Lung microvascular endothelial cell (primary cell): Measurements from ENCODE around the gene AVPR2. TPM values are rescaled to one million over a fixed set of nuclear protein-coding genes. Genes with fewer than 3 reads are reported as not detected.

Experiments
- DNase-seq, 2 donors: peaks; one replicate each; pipeline versions ENCODE4 v3.0.0 to v3.0.0-alpha.2; 2010; ENCODE audit warnings: low read depth in 2 of 2
- total RNA-seq: library from RNA; depleted of rRNA; stranded (reverse); fragments of >200 nt; gene quantifications from 2 replicates; pipeline ENCODE4 v1.2.1, GENCODE V29; 2014

AVPR2 gene
- total RNA-seq, 1 donor from 2014 or later: 0.99 TPM

- no peak for DNase-seq
Observed at GRCh38 chrX:153930011-153930910, 25.8 kb downstream of the AVPR2 start.

- DNase-seq: no peak
Observed at GRCh38 chrX:153931151-153931550, 26.7 kb downstream of the AVPR2 start.

GRCh38 chrX:153931748-153932147 lies 27.3 kb downstream of the AVPR2 start:
- DNase-seq: no peak

DNA sequence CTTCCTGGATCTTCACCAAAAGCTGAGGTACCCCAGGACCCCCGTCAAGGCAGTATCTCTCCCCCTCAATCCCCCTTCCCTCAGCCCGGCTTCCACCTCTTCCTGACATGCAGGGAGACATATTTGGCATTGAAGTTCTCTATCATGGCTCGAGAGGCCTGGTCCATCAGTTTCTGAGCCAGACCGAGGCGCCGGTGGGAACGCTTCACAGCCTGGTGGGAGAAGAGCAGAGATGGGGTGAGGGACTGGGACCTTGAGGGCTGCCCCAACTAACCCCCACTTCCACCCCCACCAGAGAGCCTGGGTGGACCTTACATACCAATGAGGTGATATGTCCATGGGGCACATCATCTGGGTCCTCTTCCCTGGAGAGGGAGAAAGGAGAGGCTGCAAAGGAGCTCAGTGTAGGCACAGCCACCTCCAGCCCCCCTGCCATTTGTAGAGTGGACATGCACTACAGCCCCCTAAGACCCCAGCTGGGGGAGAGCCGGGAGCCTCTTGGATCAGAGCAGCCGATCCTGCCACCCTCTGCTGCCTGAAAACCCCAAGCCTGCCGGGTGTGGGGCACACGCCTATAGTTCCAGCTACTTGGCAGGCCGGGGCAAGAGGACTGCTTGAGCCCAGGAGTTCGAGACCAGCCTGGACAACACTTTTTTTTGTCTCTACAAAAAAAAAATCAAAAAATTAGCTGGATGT lies 27.9 kb downstream of the AVPR2 start:
- DNase-seq: no peak

- DNase-seq: peak in 1 of 2 donors; percentile 52
Observed at GRCh38 chrX:153933748-153934147, 29.3 kb downstream of the AVPR2 start.

DNA sequence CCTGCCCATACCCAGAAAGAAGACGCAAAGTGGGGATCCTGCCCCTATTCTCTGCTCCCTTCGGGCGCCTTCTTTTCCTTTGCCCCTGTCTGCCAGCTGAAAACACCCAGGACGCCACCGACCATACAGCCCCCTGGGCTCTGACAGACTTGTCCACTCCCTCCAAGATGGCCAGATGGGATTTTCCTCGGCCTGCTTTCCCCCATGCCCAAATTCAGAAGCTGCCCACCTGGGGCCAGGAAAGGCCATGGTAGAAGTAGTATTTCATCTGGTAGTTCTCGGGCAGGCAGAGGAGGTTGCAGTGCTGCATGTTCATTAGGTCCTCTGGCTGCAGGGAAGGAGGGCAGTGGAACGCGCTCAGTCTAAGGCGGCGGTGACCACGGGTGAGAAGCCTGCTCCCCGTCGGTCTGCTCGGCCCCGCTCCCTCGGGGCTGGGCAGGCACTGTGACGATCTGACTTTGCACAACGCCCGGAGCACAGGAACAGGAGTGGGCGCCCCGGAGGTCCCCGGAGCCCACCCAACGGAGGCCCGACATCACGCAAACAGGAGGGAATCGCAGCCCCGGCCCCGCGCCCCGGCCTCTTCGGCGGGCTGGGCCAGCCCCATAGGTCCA lies 29.8 kb downstream of the AVPR2 start:
- DNase-seq: no peak

- DNase-seq: peak; percentile 79 to 87
Observed at GRCh38 chrX:153934762-153935325, 30.4 kb downstream of the AVPR2 start, which contains the start of gene NAA10. Gene NAA10 (minus strand): TSS chrX:153935037. CDS start chrX:153934904, 133 bp downstream.

DNA sequence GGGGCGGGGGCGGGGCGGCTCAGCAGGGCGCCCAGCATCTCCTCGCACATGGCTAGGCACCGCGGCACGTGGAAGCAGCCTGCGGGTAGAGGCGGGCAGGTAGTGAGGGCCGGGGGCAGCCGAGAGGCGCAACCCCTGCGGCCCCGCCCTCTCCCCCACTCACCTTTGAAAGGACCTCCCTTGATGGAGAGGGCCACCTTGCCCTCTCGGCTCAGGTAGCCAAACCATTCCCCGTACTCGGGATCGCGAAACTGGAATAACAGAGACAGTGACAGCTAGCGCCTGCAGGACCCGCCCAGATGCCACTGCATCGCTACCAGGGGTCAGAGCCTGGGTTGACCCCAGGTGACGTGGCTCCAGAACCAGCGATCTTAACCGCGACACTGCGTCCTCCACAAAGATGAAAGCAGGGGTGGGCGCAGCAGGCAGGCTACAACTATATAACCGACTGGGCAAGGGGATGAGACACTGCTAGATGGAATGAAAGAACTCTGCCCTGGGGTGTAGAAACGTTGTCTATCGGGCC lies 30.9 kb downstream of the AVPR2 start:
- DNase-seq: no peak

DNA sequence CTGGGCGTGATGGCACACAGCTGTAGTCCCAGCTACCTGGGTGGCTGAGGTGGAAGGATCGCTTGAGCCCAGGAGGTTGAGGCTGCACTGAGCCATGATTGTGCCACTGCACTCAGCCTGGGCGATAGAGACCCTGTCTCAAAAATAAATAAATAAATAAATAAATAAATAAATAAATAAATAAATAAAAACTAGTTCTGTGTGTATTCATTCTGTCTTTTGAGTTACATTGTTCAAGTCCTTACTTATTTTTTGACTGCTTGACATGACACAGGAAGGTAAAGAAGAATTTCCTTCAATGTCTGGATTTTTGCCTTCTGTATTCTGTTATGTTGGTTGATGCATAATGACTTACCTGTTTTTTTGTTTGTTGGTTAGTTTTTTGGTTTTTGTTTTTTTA lies 32.6 kb downstream of the AVPR2 start:
- DNase-seq: no peak

DNA sequence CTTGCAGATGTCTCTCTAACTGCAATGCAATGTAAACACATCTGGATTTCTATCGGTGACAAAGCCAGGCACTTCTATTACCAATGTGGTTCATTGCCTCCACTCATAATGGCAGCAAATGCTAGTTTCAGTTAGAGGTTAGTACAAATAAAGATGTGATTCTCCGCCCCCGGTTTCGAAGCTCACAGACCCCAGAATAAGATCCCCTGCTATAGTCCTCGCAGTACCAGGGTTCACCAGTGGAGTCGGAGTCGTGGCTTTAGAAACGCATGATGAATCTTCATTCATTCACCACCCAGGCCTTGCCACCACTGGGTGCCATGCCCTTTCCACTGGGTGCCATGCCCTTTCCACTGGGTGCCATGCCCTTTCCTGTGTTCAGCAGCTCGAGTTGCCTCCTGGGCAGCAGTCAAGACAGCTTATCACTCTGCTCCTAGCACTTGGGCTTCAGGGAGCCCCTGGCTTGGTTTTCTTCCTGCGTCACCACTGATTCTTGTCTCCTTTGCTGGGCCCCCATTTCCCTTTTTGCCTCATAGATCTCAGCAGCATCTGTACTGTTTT lies 33.8 kb downstream of the AVPR2 start:
- no peak for DNase-seq

DNA sequence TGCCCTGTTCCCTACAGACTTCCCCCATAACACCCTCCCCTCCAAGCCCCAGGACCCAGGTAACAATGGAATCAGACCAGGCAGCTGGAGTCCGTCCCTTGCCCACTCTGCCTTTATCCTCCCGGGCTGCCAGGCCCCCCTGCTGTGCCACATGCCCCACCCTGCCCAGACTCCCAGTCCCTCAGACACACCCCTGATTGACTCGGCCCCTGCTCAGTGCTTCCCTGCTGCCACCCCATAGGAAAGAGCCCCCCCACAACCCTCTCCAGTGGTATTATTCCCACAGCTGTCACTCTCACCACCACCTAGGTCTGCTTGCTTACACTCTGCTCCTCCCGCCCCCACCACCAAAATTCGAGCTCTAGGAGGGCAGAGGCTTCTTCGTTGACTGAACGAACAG lies 35.1 kb downstream of the AVPR2 start:
- DNase-seq: no peak

DNA sequence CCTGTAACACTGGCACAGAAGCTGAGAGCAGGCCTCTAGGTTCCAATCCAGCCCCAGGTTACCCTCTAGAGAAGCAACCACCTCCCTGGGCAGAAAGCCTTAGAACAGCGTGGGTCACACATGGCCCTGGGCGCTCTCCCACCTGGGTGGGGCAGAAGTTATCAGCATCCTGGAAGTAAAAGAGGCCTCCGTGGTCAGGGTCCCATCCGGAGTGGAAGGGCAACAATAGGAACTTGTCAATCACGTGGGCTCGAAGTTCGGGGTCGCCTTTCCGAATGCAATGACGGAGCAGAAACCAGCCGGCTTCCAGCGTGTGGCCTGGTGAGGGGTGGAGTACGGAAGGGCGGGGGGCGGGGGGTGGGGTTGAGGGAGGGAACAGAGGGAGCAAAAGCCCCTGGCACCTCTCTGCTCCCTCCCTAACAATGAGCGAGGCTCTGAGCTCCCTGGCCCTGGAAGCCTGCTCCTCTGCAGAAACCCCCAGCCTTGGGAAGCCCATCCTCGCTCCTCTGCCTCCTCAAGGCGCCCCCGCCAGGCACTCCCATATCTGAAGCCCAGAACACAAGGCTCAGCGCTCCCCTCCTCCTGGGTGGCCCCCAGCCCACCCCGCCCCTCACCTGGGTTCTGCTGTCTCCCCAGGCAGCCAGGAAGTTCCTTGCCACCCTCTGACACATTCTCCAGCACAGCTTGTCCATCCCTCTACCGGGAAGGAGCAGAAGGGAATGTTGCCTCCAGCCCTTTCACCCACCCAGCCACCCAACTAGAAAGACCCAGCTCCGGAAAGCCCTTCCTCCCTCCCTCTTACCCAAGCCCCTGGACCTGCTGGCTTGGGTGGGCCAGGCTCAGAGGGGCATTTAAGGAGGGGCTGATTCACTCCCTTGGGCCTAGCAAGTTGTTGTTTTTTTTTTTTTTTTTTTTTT lies 37.1 kb downstream of the AVPR2 start:
- no peak for DNase-seq

GRCh38 chrX:153944140-153944799 lies 39.8 kb downstream of the AVPR2 start, which contains the start of gene RENBP:
Gene RENBP (minus strand): TSS chrX:153944643. CDS start chrX:153944610, 33 bp downstream.
- peak in 1 of 2 donors; percentile 64 for DNase-seq

DNA sequence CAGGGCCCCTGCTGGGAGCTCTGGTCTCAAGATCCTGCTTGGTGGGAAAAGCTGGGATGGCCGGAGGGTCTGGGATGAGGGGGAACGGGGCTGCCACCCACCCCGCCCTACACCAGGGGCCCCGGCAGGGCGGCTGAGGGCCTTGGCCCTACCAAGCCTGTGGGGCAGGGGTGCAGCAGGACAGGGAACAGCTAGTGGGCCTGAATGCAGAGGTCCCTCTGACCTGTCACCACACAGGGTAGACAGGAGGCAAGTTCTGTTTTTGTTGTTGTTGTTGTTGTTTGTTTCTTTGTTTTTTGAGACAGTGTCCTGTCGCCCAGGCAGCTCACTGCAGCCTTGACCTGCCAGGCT lies 40.3 kb downstream of the AVPR2 start:
- DNase-seq: no peak

DNA sequence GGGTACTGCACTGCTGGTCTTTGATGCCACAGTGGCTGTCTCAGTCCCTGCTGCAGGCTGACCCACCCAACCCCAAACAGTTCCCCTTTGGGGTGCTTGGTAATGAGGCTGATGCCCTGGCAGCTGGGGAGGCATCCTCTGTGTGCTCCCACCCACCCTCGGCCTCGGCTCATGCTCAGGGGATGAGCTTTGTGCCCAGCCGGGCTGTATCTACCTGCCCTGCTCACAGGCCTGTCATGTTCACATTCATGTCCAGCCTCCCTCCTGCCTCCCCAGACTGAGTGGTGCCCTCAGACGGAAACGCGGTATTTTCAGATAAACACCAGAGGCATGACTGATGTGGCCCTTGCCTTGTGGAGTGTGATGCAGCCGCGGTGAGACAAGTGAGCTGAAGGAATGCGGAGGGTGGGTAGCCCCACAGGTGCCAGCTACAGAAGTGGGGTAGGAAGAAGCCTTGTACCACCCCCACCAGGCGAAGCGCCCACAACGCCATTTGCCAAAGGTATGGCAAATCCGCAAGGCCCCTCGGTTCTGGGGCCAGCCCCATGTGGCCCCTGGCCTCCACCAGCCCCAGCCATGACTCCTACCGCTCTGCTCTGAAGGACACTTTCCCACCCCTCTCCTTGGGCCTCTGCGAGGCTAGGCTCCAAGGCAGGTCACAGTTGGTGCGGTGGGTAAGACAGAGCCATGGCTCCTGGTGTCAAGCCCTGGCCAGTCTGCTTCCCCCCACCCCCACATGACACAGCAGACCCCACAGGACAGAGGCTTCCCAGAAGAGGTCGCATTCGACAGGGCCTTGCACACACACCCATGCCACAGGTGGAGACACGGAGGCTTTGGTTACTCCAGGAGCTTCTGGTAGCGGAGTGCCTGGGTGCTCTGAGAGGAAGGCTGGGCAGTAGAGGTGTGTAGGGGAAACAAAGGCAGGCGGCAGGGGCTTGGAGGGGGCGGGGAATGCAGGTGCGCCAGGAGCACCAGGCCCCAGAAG lies 41.8 kb downstream of the AVPR2 start:
- DNase-seq: no peak

DNA sequence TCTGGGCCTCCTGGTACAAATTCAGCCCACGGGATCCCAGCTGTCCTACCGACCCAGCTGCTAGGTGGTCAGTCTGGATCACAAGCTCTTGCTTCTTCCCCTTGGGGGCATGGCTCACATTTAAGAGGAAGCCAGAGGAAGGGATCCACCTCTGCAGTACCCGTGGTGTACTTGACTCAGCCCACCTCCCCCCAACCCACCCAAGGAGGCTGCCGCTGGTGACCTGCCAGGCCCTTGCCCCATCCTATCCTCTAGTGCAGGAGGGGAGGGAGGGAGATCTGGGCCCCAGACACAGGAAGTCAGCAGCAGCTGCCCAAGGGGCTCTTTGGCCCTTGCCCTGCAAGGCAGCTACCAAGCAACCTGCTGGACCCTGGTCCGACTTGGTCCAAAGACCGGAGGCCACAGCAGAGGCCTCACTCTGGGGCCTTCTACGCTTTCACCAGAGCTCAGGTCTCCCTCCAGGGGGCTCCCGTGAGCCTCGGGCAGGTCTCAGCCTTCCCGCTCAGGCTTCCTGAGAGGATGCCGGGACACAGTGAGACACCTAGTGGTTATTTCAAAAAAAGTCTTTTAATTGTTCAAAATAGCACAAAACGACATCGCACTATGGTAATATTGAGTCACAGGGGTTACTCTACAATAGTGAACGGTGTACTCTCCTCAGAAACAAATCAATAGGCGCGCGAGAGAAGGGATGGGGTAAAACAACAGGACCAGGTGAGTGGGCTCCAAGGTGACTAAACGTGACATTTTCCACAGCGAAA lies 42.7 kb downstream of the AVPR2 start:
- peak; percentile 81 to 92 for DNase-seq

- DNase-seq: peak in 1 of 2 donors; percentile 48
Observed at GRCh38 chrX:153948002-153948466, 43.6 kb downstream of the AVPR2 start.
